Measurements from ENCODE around the gene OTUB1. TPM values are rescaled to one million over a fixed set of nuclear protein-coding genes. Genes with fewer than 3 reads are reported as not detected.

Gene OTUB1
- total RNA-seq, 4 donors from 2014 or later, result 35.0 to 86.7 (median 50.4) TPM

DNA sequence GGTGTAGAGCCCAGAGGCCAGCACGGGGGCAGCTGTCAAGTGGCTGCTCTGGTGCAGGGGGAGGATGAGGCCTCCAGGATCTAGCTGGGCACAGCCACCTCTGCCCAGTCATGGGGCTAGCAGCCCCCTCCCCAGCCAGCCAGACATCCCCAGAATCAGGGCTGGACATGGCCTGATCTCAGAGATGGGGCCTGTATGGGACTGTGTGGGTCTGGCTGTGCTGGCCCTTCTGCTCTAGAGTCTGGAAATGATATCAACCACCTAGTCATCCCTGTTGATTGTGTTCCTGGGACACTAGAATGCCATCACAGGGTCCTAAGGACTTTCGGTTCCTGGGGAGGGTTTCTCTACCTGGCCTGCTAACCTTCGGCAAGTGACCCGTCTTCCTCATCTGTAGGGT is 52.3 kb downstream of the OTUB1 start:
- TF ChIP-seq, protein P1, sequence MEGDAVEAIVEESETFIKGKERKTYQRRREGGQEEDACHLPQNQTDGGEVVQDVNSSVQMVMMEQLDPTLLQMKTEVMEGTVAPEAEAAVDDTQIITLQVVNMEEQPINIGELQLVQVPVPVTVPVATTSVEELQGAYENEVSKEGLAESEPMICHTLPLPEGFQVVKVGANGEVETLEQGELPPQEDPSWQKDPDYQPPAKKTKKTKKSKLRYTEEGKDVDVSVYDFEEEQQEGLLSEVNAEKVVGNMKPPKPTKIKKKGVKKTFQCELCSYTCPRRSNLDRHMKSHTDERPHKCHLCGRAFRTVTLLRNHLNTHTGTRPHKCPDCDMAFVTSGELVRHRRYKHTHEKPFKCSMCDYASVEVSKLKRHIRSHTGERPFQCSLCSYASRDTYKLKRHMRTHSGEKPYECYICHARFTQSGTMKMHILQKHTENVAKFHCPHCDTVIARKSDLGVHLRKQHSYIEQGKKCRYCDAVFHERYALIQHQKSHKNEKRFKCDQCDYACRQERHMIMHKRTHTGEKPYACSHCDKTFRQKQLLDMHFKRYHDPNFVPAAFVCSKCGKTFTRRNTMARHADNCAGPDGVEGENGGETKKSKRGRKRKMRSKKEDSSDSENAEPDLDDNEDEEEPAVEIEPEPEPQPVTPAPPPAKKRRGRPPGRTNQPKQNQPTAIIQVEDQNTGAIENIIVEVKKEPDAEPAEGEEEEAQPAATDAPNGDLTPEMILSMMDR (IDR thresholded peaks at IDR 0.05), result no peak
- TF ChIP-seq EP300 (IDR thresholded peaks at IDR 0.05) (no peak), POLR2A (IDR thresholded peaks at IDR 0.05) (no peak)
- Histone ChIP-seq H3K27ac (peak overlapping the region in 2 of 4 donors; percentile 48 to 82), H3K36me3 (no peaks in the 10 kb centered on the region), H3K4me1 (peaks cover 0 to 73% (median 17%) of the 10 kb centered on the region in 4 donors), H3K4me3 (no peak overlapping the region), H3K9me3 (no peaks in the 10 kb centered on the region), H3K27me3 (peaks cover 0 to 36% of the 10 kb centered on the region in 2 donors)
- DNase-seq (ENCODE audit: low spot score in 2 of 2), result no peak
- 92 to 100% methylated on average over 3 to 4 of the region's 4 CpGs for WGBS, 2 donors

DNA sequence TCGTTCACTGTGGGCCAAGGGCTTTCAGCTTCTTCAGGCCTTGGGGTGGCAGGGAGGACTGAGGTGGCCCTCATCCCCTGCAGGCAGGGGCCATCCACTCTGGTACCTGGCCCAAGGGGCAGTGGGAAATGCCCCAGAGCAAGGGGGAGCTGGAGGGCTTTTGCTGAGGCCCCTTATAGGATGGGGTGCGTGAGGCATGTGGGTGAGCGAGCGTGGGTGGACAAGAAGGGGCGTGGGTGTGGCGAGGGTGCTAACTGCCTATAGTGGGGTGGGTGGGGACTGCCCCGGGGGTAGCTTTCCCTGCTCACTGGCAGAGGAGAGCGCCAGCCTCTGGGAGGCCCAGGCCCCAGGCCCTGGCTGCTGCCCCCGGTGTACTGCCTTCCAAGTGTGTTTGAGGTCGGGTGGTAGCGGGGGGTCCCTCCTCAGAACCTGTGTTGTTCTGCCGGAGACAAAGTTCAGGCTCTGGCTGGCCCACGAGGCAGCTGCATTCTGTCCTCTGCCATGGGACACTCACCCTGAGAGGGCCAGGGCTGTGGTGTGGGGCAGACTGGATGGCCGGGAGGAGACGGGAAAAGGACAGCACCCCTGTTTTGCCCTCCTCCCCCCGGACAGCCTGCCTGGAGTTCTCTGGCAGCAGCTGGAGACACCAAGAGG is 52.9 kb downstream of the OTUB1 start:
- TF ChIP-seq, protein P1 (IDR thresholded peaks at IDR 0.05), result no peak
- TF ChIP-seq EP300 (IDR thresholded peaks at IDR 0.05), result no peak

DNA sequence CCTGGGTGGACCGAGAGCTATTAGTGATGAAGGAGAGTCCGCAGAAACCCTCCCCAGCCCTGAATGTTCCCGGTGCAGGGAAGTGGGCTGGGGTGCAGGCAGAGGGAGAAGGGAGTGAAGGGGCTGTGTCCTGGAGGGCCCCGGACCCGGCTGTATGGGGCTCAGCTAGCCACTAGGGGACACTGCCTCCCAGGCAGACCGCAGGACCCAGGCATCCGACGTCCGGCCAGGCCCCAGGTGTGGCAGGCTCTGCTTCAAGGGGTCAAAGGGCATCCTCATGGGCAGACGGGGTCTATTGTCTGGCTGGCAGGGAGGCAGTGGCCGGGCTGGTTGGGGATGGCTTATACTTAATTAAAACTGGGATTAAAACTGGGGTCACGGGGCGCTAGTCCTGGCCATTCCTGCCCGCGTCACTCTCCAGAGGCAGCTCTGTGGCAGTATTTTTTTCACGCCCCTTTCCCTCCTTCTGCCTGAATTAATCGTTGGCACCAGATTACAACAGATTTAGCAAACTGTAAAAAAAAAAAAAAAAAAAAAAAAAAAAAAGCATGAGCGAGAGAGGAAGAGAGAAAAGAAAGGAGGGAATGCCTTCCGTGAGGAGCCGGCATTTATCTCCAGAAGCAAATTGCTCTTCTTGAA is 54.6 kb downstream of the OTUB1 start:
- Histone ChIP-seq H3K27me3 (peaks cover 0 to 19% of the 10 kb centered on the region in 2 donors), H3K27ac (peak overlapping the region in 2 of 4 donors; percentile 66 to 82), H3K4me3 (no peak overlapping the region), H3K36me3 (no peaks in the 10 kb centered on the region), H3K9me3 (no peaks in the 10 kb centered on the region), H3K4me1 (peaks cover 0 to 82% (median 19%) of the 10 kb centered on the region in 4 donors)
- WGBS, 2 donors, result 48 to 53% methylated on average over 19 of the region's 20 CpGs
- DNase-seq (ENCODE audit: low spot score in 2 of 2), result no peak
- TF ChIP-seq EP300 (IDR thresholded peaks at IDR 0.05), result no peak
- TF ChIP-seq, protein P1 (IDR thresholded peaks at IDR 0.05), result peak; percentile 17 to 76 (median 57)

More for the DNA sequence above, 52.9 kb downstream of the OTUB1 start:
- H3K36me3 ChIP-seq, result no peaks in the 10 kb centered on the region
- WGBS, 2 donors, result 64 to 68% methylated on average over 14 to 16 of the region's 16 CpGs
- H3K4me3 ChIP-seq, result no peak overlapping the region
- DNase-seq (ENCODE audit: low spot score in 2 of 2), result no peak
- no peaks in the 10 kb centered on the region for H3K9me3 ChIP-seq
- H3K4me1 ChIP-seq, result peaks cover 0 to 77% (median 17%) of the 10 kb centered on the region in 4 donors
- peaks cover 0 to 32% of the 10 kb centered on the region in 2 donors for H3K27me3 ChIP-seq
- H3K27ac ChIP-seq, result peak overlapping the region in 2 of 4 donors; percentile 43 to 82

DNA sequence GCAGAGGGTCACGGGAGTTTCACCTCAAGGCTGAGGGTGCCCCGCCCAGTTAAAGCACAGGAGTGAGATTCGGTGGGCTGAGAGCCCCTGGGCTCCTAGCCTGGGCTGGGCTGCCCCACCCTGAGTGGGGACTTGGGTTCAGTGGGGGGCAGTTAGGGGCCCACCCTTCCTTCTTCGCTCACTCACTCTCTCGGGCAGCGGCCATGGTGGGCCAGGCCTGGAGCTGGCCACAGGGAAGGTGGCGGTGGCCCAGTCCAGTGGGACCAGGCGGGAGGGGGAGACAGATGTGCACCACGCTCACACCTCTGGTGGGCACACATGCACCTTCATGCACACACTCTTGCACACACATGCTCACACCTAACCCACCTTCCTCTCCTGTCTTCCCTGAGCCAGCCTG is 55.6 kb downstream of the OTUB1 start:
- 81 to 100% methylated on average over 1 to 6 of the region's 9 CpGs for WGBS, 2 donors
- TF ChIP-seq POLR2A (IDR thresholded peaks at IDR 0.05) (no peak), EP300 (IDR thresholded peaks at IDR 0.05) (no peak)
- TF ChIP-seq, protein P1 (IDR thresholded peaks at IDR 0.05), result no peak
- Histone ChIP-seq H3K27me3 (peaks cover 0 to 9% of the 10 kb centered on the region in 2 donors), H3K27ac (peak overlapping the region in 2 of 4 donors; percentile 66 to 82), H3K36me3 (no peaks in the 10 kb centered on the region), H3K4me1 (peaks cover 0 to 79% (median 12%) of the 10 kb centered on the region in 4 donors), H3K9me3 (no peaks in the 10 kb centered on the region), H3K4me3 (no peak overlapping the region)
- DNase-seq (ENCODE audit: low spot score in 2 of 2), result no peak

DNA sequence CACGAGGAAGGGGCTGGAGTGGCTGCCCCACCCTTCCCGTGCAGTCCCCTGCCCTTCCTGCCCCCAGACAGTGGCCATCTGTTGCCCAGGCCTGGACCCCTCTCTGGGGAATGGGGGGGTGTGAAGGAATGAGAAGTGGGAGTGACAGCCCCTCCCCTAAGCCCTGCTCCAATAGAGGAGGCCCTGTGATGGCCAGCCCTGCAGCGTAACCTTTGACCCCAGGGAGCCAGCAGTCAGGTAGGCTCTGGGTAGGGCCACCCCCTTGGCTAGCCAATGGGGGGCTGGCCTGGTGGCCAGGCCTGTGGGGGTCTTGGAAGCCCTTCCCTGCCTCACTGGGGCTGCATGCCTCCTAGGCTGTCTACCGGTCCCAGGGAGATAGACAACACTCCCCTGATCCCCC is 56.1 kb downstream of the OTUB1 start:
- DNase-seq (ENCODE audit: low spot score in 2 of 2), result no peak
- no peaks in the 10 kb centered on the region for H3K9me3 ChIP-seq
- peaks cover 0 to 79% (median 14%) of the 10 kb centered on the region in 4 donors for H3K4me1 ChIP-seq
- TF ChIP-seq POLR2A (IDR thresholded peaks at IDR 0.05) (no peak), EP300 (IDR thresholded peaks at IDR 0.05) (no peak)
- TF ChIP-seq, protein P1 (IDR thresholded peaks at IDR 0.05), result no peak
- no peaks in the 10 kb centered on the region for H3K36me3 ChIP-seq
- peak overlapping the region in 2 of 4 donors; percentile 66 to 82 for H3K27ac ChIP-seq
- H3K4me3 ChIP-seq, result no peak overlapping the region
- H3K27me3 ChIP-seq, result peaks cover 0 to 6% of the 10 kb centered on the region in 2 donors
- WGBS, 2 donors, result 48 to 66% methylated on average over 3 to 4 of the region's 4 CpGs

Data from tibial nerve (tissue), 4 donors.